Measurements from ENCODE around the gene CSTF1.
"Not testable (repeated sequence)": the region's sequence is repeated elsewhere in the genome, so short reads cannot be mapped to it uniquely, and the experiment has no call there.

Gene CSTF1

GRCh38 chr20:56405356-56405755, 12.9 kb downstream of the CSTF1 start:
- not testable (repeated sequence) for DNase-seq

GRCh38 chr20:56406910-56407309, 14.5 kb downstream of the CSTF1 start:
- no peak for DNase-seq

- no peak for DNase-seq
Observed at GRCh38 chr20:56409521-56409920, 17.1 kb downstream of the CSTF1 start.

- no peak for DNase-seq
Observed at GRCh38 chr20:56409956-56410355, 17.5 kb downstream of the CSTF1 start.

GRCh38 chr20:56411287-56411686, 18.8 kb downstream of the CSTF1 start:
- DNase-seq: not testable (repeated sequence)

- peak in 1 of 58 donors; percentile 21 for DNase-seq
Observed at GRCh38 chr20:56411759-56412472, 19.5 kb downstream of the CSTF1 start, which contains the start of gene CASS4. CASS4 (plus strand) TSS chr20:56412260; CDS start chr20:56412459, 199 bp downstream.

GRCh38 chr20:56412473-56412790, 20.0 kb downstream of the CSTF1 start:
- no peak for DNase-seq

GRCh38 chr20:56412949-56413348, 20.5 kb downstream of the CSTF1 start:
- DNase-seq: no peak

GRCh38 chr20:56414842-56415765, 22.7 kb downstream of the CSTF1 start:
- DNase-seq: no peak

- no peak for DNase-seq
Observed at GRCh38 chr20:56417402-56417801, 25.0 kb downstream of the CSTF1 start.

- no peak for DNase-seq
Observed at GRCh38 chr20:56417911-56418310, 25.5 kb downstream of the CSTF1 start.

GRCh38 chr20:56418385-56418861, 26.0 kb downstream of the CSTF1 start:
- peak in 1 of 58 donors; percentile 18 for DNase-seq

GRCh38 chr20:56420028-56420427, 27.6 kb downstream of the CSTF1 start:
- DNase-seq: no peak

- DNase-seq: no peak
Observed at GRCh38 chr20:56420940-56421688, 28.7 kb downstream of the CSTF1 start.

- no peak for DNase-seq
Observed at GRCh38 chr20:56422076-56422823, 29.8 kb downstream of the CSTF1 start.

- no peak for DNase-seq
Observed at GRCh38 chr20:56422824-56423189, 30.4 kb downstream of the CSTF1 start.

- DNase-seq: no peak
Observed at GRCh38 chr20:56423211-56423610, 30.8 kb downstream of the CSTF1 start.

- DNase-seq: no peak
Observed at GRCh38 chr20:56423886-56424285, 31.4 kb downstream of the CSTF1 start.

GRCh38 chr20:56424931-56425330, 32.5 kb downstream of the CSTF1 start:
- no peak for DNase-seq

- DNase-seq: no peak
Observed at GRCh38 chr20:56426026-56426425, 33.6 kb downstream of the CSTF1 start.

GRCh38 chr20:56426926-56427325, 34.5 kb downstream of the CSTF1 start:
- no peak for DNase-seq
